Activated T-cell treated with anti-CD3 and anti-CD28 coated beads, Interleukin-2, amount 50 U/mL, for 48 hours (primary cell): ENCODE measurements around the gene DYNLT4.
"Not testable (repeated sequence)": the region's sequence is repeated elsewhere in the genome, so short reads cannot be mapped to it uniquely, and the experiment has no call there.

ENCODE experiments used
- DNase-seq, 2 experiments: peaks; one replicate each; pipeline ENCODE4 v3.0.0-alpha.2; 2020

The DYNLT4 gene

GRCh38 chr1:44828003-44828651 is 21.0 kb upstream of the DYNLT4 start:
- no peak for DNase-seq

GRCh38 chr1:44827197-44828002 is 20.2 kb upstream of the DYNLT4 start:
- no peak for DNase-seq

- DNase-seq, result no peak
These were observed 19.4 kb upstream of the DYNLT4 start for GRCh38 chr1:44826375-44827196.

- not testable (repeated sequence) for DNase-seq
These were observed 17.2 kb upstream of the DYNLT4 start for GRCh38 chr1:44824392-44824791.

GRCh38 chr1:44822981-44823451 is 15.9 kb upstream of the DYNLT4 start:
- no peak for DNase-seq

GRCh38 chr1:44822131-44822701 is 15.1 kb upstream of the DYNLT4 start:
- no peak for DNase-seq

GRCh38 chr1:44821240-44821715 is 14.1 kb upstream of the DYNLT4 start:
- no peak for DNase-seq

- DNase-seq, result no peak
These were observed 13.4 kb upstream of the DYNLT4 start for GRCh38 chr1:44820328-44821239.

- DNase-seq, result peak; percentile 90 to 92
These were observed 12.6 kb upstream of the DYNLT4 start for GRCh38 chr1:44819608-44820327.

GRCh38 chr1:44819196-44819607 is 12.1 kb upstream of the DYNLT4 start:
- DNase-seq, result no peak

GRCh38 chr1:44817771-44818495 is 10.8 kb upstream of the DYNLT4 start:
- no peak for DNase-seq

GRCh38 chr1:44817307-44817706 is 10.2 kb upstream of the DYNLT4 start:
- no peak for DNase-seq

- DNase-seq, result not testable (repeated sequence)
These were observed 8.8 kb upstream of the DYNLT4 start for GRCh38 chr1:44815926-44816325.

- DNase-seq, result peak in 1 of 2 experiments; percentile 36
These were observed 5.8 kb upstream of the DYNLT4 start for GRCh38 chr1:44812822-44813543.

- DNase-seq, result no peak
These were observed 4.1 kb upstream of the DYNLT4 start for GRCh38 chr1:44811234-44811633.

- DNase-seq, result not testable (repeated sequence)
These were observed 3.6 kb upstream of the DYNLT4 start for GRCh38 chr1:44810762-44811105.

GRCh38 chr1:44810101-44810761 is 3.1 kb upstream of the DYNLT4 start:
- DNase-seq, result peak; percentile 64 to 66

- peak; percentile 88 to 90 for DNase-seq
These were observed 2.1 kb upstream of the DYNLT4 start for GRCh38 chr1:44808938-44809917.
